Neural cell (in vitro differentiated cells): Measurements from ENCODE around the gene MYOZ2.

ENCODE experiments used
- EZH2 ChIP-seq: fragments of 200-600, 300-800 bp; shearing (Covaris generic), sonication (generic); IDR thresholded peaks from 2 replicates; pipeline ENCODE4 v1.6.1; 2014; ENCODE audit warnings: antibody characterized with exemption, low read length, borderline replicate concordance, mild to moderate bottlenecking; ENCODE audit not compliant: insufficient read depth, poor library complexity, severe bottlenecking
- MXI1 ChIP-seq: fragments of 450-650 bp; conservative IDR thresholded peaks from 2 replicates; pipeline ENCODE4 v1.6.1; 2014; ENCODE audit warnings: antibody characterized with exemption, mild to moderate bottlenecking; ENCODE audit not compliant: poor library complexity, severe bottlenecking
- RAD21 ChIP-seq: fragments of 450-650 bp; conservative IDR thresholded peaks from 2 replicates; pipeline ENCODE4 v1.6.1; 2014; ENCODE audit warnings: antibody characterized with exemption, mild to moderate bottlenecking, moderate library complexity
- SMC3 ChIP-seq: fragments of 450-650 bp; conservative IDR thresholded peaks from 2 replicates; pipeline ENCODE4 v1.6.1; 2014; ENCODE audit warnings: antibody characterized with exemption, mild to moderate bottlenecking, moderate library complexity; ENCODE audit not compliant: poor library complexity
- TF ChIP-seq, protein P1 (sequence below): fragments of 450-650 bp; IDR thresholded peaks from 2 replicates; pipeline ENCODE4 v1.5.1; 2014; ENCODE audit warnings: antibody characterized with exemption, mild to moderate bottlenecking, moderate library complexity; ENCODE audit not compliant: poor library complexity, severe bottlenecking

DNA sequence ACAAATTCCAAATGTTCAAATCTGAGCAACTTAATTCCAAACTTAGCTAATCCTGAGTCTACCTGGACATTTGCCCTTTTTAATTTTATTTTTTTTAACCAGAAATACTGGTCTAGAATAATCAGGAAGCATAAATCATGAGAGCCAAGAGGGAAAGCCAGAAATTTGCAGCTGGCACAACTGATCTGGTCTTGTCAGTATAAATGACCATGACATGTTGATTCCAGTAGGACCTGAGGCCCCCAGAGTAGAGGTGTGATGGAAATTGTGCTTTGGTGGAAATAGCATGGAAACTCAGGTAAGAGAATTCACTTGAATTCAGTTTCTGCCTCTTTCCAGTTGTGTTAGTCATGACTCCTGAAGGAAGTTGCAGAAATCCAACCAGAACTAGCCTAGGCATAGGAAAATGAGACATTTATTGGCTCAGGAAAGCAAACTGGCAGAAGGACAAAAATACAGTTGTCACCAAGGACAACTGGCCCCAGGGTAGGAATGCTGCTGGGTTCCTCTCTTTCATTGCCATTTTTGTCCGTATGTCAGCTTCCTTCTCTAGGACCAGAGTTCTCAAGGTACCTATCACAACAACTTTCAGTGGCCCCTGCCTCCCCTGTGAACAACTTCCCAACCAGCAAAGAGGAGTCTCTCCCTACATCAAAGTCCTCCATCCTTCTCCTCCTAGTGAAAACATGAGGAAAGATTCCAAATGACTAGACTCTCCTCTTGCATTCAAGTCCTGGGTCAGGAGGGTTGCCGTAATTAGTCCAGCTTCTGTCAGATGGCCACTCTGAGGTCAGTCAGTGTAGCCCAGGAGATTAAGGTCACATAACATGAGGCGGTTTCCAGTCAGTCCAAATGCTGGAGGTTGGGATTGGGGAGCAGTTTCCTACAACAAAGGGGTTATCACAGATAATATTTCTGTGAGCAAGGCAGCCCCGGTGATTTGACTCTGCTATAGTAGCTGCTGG is 29.3 kb upstream of the MYOZ2 start:
- no peak for TF ChIP-seq RAD21
- TF ChIP-seq SMC3: no peak
- TF ChIP-seq, protein P1, sequence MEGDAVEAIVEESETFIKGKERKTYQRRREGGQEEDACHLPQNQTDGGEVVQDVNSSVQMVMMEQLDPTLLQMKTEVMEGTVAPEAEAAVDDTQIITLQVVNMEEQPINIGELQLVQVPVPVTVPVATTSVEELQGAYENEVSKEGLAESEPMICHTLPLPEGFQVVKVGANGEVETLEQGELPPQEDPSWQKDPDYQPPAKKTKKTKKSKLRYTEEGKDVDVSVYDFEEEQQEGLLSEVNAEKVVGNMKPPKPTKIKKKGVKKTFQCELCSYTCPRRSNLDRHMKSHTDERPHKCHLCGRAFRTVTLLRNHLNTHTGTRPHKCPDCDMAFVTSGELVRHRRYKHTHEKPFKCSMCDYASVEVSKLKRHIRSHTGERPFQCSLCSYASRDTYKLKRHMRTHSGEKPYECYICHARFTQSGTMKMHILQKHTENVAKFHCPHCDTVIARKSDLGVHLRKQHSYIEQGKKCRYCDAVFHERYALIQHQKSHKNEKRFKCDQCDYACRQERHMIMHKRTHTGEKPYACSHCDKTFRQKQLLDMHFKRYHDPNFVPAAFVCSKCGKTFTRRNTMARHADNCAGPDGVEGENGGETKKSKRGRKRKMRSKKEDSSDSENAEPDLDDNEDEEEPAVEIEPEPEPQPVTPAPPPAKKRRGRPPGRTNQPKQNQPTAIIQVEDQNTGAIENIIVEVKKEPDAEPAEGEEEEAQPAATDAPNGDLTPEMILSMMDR: no peak
- TF ChIP-seq EZH2: no peak
- no peak for TF ChIP-seq MXI1
